K562 (cell line): ENCODE measurements around the gene CHD2. TPM values are rescaled to one million over a fixed set of nuclear protein-coding genes. Genes with fewer than 3 reads are reported as not detected.
A peak's percentile ranks its signal among the peaks of the same experiment; 100 is the strongest.

Source experiments
- ARID1B ChIP-seq: fragments of 450-650 bp; IDR thresholded peaks from 2 replicates; pipeline ENCODE4 v1.6.1; 2016; ENCODE audit warnings: antibody characterized with exemption, mild to moderate bottlenecking, inconsistent platforms
- CHD4 ChIP-seq: fragments of 200-600 bp; sonication (generic); IDR thresholded peaks from 3 replicates; pipeline ENCODE4 v1.6.1; 2012; ENCODE audit warnings: low read depth, mild to moderate bottlenecking, mixed read lengths, low read length, inconsistent platforms; ENCODE audit not compliant: insufficient read depth, insufficient replicate concordance, poor library complexity, severe bottlenecking
- EP400 ChIP-seq: fragments of 450-650 bp; IDR thresholded peaks from 2 replicates; pipeline ENCODE4 v1.6.1; 2017; ENCODE audit warnings: antibody characterized with exemption, mild to moderate bottlenecking, moderate library complexity
- GABPB2 ChIP-seq: fragments of 250-450 bp; sonication (Bioruptor Pico); conservative IDR thresholded peaks from 2 replicates; pipeline ENCODE4 v1.5.1; 2021; ENCODE audit warnings: mild to moderate bottlenecking
- HBP1 ChIP-seq: fragments of 450-650 bp; formaldehyde crosslinking; IDR thresholded peaks from 2 replicates; pipeline ENCODE4 v1.4.0; 2022; ENCODE audit warnings: missing genetic modification characterization
- HDAC2 ChIP-seq: fragments of 450-650 bp; IDR thresholded peaks from 2 replicates; pipeline ENCODE4 v1.6.1; 2016; ENCODE audit warnings: mild to moderate bottlenecking
- HDGF ChIP-seq: fragments of 450-650 bp; IDR thresholded peaks from 2 replicates; pipeline ENCODE4 v1.6.1; 2016
- ID3 ChIP-seq, 2 experiments: fragments of 250-450 bp in 1 of 2; fragments of 450-650 bp in 1 of 2; sonication (Bioruptor Pico) in 1 of 2; IDR thresholded peaks; 2 replicates each; pipeline versions ENCODE4 v1.6.1 to v1.8.0; 2016 to 2021; ENCODE audit warnings: mild to moderate bottlenecking in 2 of 2, moderate library complexity in 2 of 2, missing compliant biosample characterization in 1 of 2, missing genetic modification characterization in 1 of 2
- POLR2G ChIP-seq: fragments of 200-400 bp; formaldehyde crosslinking; IDR thresholded peaks from 2 replicates; pipeline ENCODE4 v1.6.1; 2017; ENCODE audit warnings: low read depth, mild to moderate bottlenecking, antibody characterized with exemption, low read length, moderate library complexity
- RBFOX2 ChIP-seq: fragments of 200-400 bp; formaldehyde crosslinking; IDR thresholded peaks from 2 replicates; pipeline ENCODE4 v1.6.1; 2017; ENCODE audit warnings: low read depth, mild to moderate bottlenecking, low read length, moderate library complexity
- SAFB ChIP-seq: fragments of 200-400 bp; formaldehyde crosslinking; IDR thresholded peaks from 2 replicates; pipeline ENCODE4 v1.6.1; 2017; ENCODE audit warnings: low read depth, low read length, borderline replicate concordance
- SETDB1 ChIP-seq: IDR thresholded peaks from one replicate; pipeline ENCODE4 v1.6.1; 2012; ENCODE audit warnings: low read length, control low read depth, inconsistent platforms
- SIN3B ChIP-seq: fragments of 450-650 bp; IDR thresholded peaks from 2 replicates; pipeline ENCODE4 v1.6.1; 2017; ENCODE audit warnings: low read depth, mild to moderate bottlenecking, moderate library complexity
- SMAD1 ChIP-seq: fragments of 150-350 bp; IDR thresholded peaks from 2 replicates; pipeline ENCODE4 v1.6.1; 2014; ENCODE audit warnings: low read length, low read depth; ENCODE audit not compliant: partially characterized antibody
- YY1 ChIP-seq, 3 experiments: IDR thresholded peaks; 2 replicates each; pipeline ENCODE4 v1.6.1; 2011; ENCODE audit warnings: low read length in 2 of 3, mild to moderate bottlenecking in 2 of 3, moderate library complexity in 2 of 3, borderline replicate concordance in 1 of 3, control low read depth in 1 of 3, low read depth in 1 of 3; ENCODE audit not compliant: insufficient read depth in 3 of 3, insufficient replicate concordance in 2 of 3, control insufficient read depth in 1 of 3, insufficient read length in 1 of 3; ENCODE audit errors: extremely low read depth in 1 of 3
- ZNF184 ChIP-seq: sonication (generic); formaldehyde crosslinking; IDR thresholded peaks from 2 replicates; pipeline ENCODE4 v1.5.0; 2020; ENCODE audit warnings: missing genetic modification reagents
- ZNF449 ChIP-seq: fragments of 250-450 bp; sonication (Bioruptor Pico); IDR thresholded peaks from 2 replicates; pipeline ENCODE4 v1.8.0; 2022; ENCODE audit warnings: moderate library complexity, mild to moderate bottlenecking, inconsistent platforms
- polyA plus RNA-seq, 8 experiments: library from polyadenylated mRNA; depleted of rRNA in 4 of 8; stranded (reverse) in 5 of 8; unstranded in 3 of 8; fragments of >200 nt; fragmentation: Nextera tagmentation in 2 of 8; fragmentation: Illumina TruSeq in 1 of 8; extraction: Ambion mirVana in 2 of 8; extraction: Trizol in 1 of 8; gene quantifications; 2 replicates each; pipeline versions ENCODE4 v1.2.1 to v1.2.3, GENCODE V29; 2011 to 2014; ENCODE audit warnings: inconsistent platforms in 1 of 8, missing spikeins in 1 of 8
- total RNA-seq, 7 experiments: library from RNA; depleted of rRNA in 6 of 7; stranded (reverse); fragments of >200 nt in 6 of 7; fragmentation: Illumina TruSeq in 2 of 7; extraction: Trizol in 2 of 7; gene quantifications; 2 replicates each; pipeline versions ENCODE4 v1.2.1 to v1.2.3, GENCODE V29; 2011 to 2021; ENCODE audit warnings: low replicate concordance in 1 of 7
- TF ChIP-seq, protein P1 (sequence below): IDR thresholded peaks from 2 replicates; pipeline ENCODE4 v1.6.1; 2012; ENCODE audit warnings: low read depth, low read length, improper control_type of control experiment, borderline replicate concordance
- TF ChIP-seq, protein P2 (sequence below): fragments of 450-650 bp; IDR thresholded peaks from one replicate; pipeline ENCODE4 v1.6.1; 2018; ENCODE audit warnings: mild to moderate bottlenecking, moderate library complexity; ENCODE audit not compliant: partially characterized antibody

The CHD2 gene
- total and polyA plus RNA-seq, 9 of the 15 experiments (the other 6 are each of a cell fraction or from before 2014, with no cell fraction given), result 38.9 to 70.8 (median 56.2) TPM

DNA sequence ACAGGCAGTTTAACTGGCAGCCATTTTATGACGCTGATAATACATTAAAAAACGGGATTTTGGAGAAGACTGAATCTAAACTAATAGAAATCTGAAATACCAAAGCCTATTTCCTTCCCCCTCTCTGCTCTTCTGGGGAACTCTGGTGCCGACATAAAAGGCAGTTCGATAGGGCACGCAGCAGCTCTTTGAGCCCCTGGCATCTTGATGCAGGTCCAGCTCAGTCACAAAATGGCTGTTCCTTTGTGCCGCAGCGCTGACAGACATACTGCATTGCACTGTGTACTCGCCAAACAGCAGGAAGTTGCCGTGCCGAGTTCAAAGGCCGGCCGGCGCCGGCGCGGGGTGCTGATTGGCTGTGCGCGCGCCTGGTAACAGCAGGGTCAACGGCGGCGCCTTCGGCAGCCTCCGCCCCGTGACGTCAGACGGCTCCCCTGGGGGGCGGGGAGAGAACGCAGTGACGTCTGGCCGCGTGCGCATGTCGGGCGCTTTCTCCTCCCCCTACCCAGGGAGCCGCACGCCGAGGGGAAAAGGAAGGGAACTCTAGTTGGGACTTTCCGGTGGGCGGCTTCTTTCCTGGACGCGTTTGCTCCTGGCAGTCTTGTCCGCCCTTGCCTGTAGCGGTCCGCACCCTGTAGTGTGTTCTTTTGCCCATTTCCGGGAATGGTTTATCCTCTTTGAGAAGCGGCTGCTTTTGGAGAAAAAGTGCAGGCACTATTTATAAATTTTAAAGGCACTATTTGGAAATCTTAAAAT is 4.0 kb downstream of the CHD2 start (continued):
- TF ChIP-seq POLR2G (peak; percentile 98), SMAD1 (peak; percentile 74), SIN3B (no peak), ZNF184 (CRISPR knock-in tag) (no peak), GABPB2 (CRISPR knock-in tag) (no peak), HDAC2 (no peak; the same call in 1 of the 2 replicates), ID3 (CRISPR knock-in tag; IDR thresholded peaks at IDR 0.05) (no peak), ID3 (tag; IDR thresholded peaks at IDR 0.05) (peak; percentile 93), HBP1 (peak; percentile 76), YY1 (IDR thresholded peaks at IDR 0.05; ENCODE audit: borderline replicate concordance in 1 of 3, control insufficient read depth in 1 of 3, extremely low read depth in 1 of 3, insufficient read depth in 3 of 3, insufficient read length in 1 of 3, insufficient replicate concordance in 2 of 3, low read depth in 1 of 3, low read length in 2 of 3) (peak; percentile 93 to 96 (median 95)), SAFB (no peak), SETDB1 (no peak), CHD4 (no peak), HDGF (no peak), EP400 (peak; percentile 91), ZNF449 (CRISPR knock-in tag) (peak; percentile 55; the same call in 1 of the 2 replicates), ARID1B (no peak), RBFOX2 (peak; percentile 99)
- TF ChIP-seq, protein P1, sequence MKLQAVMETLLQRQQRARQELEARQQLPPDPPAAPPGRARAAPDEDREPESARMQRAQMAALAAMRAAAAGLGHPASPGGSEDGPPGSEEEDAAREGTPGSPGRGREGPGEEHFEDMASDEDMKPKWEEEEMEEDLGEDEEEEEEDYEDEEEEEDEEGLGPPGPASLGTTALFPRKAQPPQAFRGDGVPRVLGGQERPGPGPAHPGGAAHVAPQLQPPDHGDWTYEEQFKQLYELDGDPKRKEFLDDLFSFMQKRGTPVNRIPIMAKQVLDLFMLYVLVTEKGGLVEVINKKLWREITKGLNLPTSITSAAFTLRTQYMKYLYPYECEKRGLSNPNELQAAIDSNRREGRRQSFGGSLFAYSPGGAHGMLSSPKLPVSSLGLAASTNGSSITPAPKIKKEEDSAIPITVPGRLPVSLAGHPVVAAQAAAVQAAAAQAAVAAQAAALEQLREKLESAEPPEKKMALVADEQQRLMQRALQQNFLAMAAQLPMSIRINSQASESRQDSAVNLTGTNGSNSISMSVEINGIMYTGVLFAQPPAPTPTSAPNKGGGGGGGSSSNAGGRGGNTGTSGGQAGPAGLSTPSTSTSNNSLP, result 0 out of 2 replicates have a peak, but pooled peaks have one; percentile 9
- TF ChIP-seq, protein P2, sequence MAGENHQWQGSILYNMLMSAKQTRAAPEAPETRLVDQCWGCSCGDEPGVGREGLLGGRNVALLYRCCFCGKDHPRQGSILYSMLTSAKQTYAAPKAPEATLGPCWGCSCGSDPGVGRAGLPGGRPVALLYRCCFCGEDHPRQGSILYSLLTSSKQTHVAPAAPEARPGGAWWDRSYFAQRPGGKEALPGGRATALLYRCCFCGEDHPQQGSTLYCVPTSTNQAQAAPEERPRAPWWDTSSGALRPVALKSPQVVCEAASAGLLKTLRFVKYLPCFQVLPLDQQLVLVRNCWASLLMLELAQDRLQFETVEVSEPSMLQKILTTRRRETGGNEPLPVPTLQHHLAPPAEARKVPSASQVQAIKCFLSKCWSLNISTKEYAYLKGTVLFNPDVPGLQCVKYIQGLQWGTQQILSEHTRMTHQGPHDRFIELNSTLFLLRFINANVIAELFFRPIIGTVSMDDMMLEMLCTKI, result no peak
